ENCODE results near the gene LDLRAD4. TPM values are rescaled to one million over a fixed set of nuclear protein-coding genes. Genes with fewer than 3 reads are reported as not detected.

The LDLRAD4 gene
- total and polyA plus RNA-seq, 2 donors (not counting 1 experiment from before 2014, with no cell fraction given), result 13.9 to 35.7 TPM

DNA sequence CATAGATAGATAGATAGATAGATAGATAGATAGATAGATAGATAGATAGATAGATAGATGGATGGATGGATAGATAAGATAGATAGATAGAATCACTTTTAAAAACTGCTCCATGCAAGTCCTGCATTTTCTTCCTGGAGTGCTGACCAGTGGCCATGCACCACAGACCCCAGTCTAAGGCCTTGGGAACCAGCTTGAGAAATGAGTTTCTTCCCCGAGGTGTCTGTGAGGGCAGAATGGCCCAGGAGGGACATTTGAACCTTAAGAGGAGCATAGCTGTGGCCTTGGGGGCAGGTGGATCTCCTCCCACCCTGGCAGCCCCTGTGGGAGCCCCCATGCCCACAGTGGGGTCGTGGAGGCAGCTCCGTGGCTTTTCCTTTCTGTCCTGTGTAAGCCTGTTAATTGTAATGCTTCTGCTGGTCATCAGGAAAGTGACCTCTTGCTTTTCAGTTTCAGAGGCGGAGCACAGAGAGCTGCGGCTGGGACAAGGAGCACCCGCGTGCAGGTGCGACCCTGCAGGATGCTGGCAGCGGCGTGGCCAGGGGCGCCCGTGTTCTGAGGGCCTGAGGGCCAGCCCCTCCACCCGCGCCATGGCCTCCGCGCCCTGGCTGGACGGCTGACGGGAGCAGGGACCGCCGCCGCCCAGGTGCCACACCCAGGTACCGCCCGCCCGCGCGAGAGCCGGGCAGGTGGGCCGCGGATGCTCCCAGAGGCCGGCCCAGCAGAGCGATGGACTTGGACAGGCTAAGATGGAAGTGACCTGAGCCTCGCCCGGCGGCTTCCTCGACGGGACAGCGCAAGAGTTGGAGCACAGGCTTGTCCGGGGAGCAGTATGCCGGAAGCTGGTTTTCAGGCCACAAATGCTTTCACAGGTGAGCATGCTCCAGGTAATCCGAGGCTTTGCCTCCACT lies 168.6 kb downstream of the LDLRAD4 start:
- H3K9me3 Mint-ChIP-seq (ENCODE audit: insufficient read depth), result no peaks in the 10 kb centered on the region
- 96% methylated on average over 40 of the region's 40 CpGs for WGBS (ENCODE audit: insufficient coverage)
- no peaks in the 10 kb centered on the region for H3K27me3 Mint-ChIP-seq
- Histone ChIP-seq H3K9me3 (ENCODE audit: control extremely low read depth in 1 of 3, control insufficient read depth in 2 of 3, insufficient read depth in 1 of 3, low read length in 2 of 3) (no peaks in the 10 kb centered on the region), H3K9ac (ENCODE audit: low read length) (no peak overlapping the region), H4K20me1 (ENCODE audit: control insufficient read depth, insufficient read depth, low read length, poor library complexity, severe bottlenecking) (no peaks in the 10 kb centered on the region), H3K27ac (ENCODE audit: low read length in 2 of 2) (no peak overlapping the region), H3K36me3 (replicated peaks in 1 of 2; ENCODE audit: control extremely low read depth in 1 of 2, control insufficient read depth in 1 of 2, extremely low read depth in 1 of 2, insufficient read depth in 2 of 2, low read length in 1 of 2) (no peaks in the 10 kb centered on the region), H3K4me3 (ENCODE audit: control extremely low read depth in 1 of 5, extremely low read depth in 1 of 5, insufficient read depth in 1 of 5, low read depth in 2 of 5, low read length in 4 of 5) (no peak overlapping the region), H3K4me2 (replicated peaks; ENCODE audit: low read depth, low read length, poor library complexity, severe bottlenecking) (no peak overlapping the region), H3K27me3 (replicated peaks in 1 of 4; ENCODE audit: control extremely low read depth in 1 of 4, control insufficient read depth in 3 of 4, insufficient read depth in 4 of 4, low read length in 3 of 4) (no peaks in the 10 kb centered on the region), H3K79me2 (ENCODE audit: control insufficient read depth, insufficient read depth, low read length) (no peaks in the 10 kb centered on the region), H3K4me1 (ENCODE audit: control insufficient read depth in 2 of 2, insufficient read depth in 2 of 2, low read length in 2 of 2) (peaks cover 6 to 7% of the 10 kb centered on the region in 2 donors), H2AFZ (ENCODE audit: insufficient read depth, low read depth, low read length, poor library complexity, severe bottlenecking) (no peak overlapping the region)
- no peak for TF ChIP-seq EZH2 (IDR thresholded peaks at IDR 0.05; ENCODE audit: borderline replicate concordance, insufficient read depth, low read depth, low read length, poor library complexity, severe bottlenecking)
- DNase-seq, result no peak
- no peak overlapping the region for H3K4me3 Mint-ChIP-seq
- H3K27ac Mint-ChIP-seq, result no peak overlapping the region
- ChIA-PET POLR2A (no interaction called here), CTCF (no interaction called here)
- intact Hi-C loops (cut with micrococcal nuclease), result loop anchor here (10.0 kb wide), 1 partner anchor 148 kb away; no protein-coding TSS in a partner anchor
- peaks cover 11% of the 10 kb centered on the region for H3K4me1 Mint-ChIP-seq
- ATAC-seq (ENCODE audit: low read depth), result no peak

GRCh38 chr18:13387855-13388548 lies 169.4 kb downstream of the LDLRAD4 start:
- no peaks in the 10 kb centered on the region for H3K27me3 Mint-ChIP-seq
- H3K27ac Mint-ChIP-seq, result no peak overlapping the region
- WGBS (ENCODE audit: insufficient coverage), result 84% methylated on average over 10 of the region's 13 CpGs
- no peak overlapping the region for H3K4me2 ChIP-seq (replicated peaks; ENCODE audit: low read depth, low read length, poor library complexity, severe bottlenecking)
- H2AFZ ChIP-seq (ENCODE audit: insufficient read depth, low read depth, low read length, poor library complexity, severe bottlenecking), result no peak overlapping the region
- no peaks in the 10 kb centered on the region for H3K4me1 ChIP-seq (ENCODE audit: control insufficient read depth in 2 of 2, insufficient read depth in 2 of 2, low read length in 2 of 2)
- H3K9ac ChIP-seq (ENCODE audit: low read length), result no peak overlapping the region
- H3K79me2 ChIP-seq (ENCODE audit: control insufficient read depth, insufficient read depth, low read length), result no peaks in the 10 kb centered on the region
- ChIA-PET POLR2A (no interaction called here), CTCF (no interaction called here)
- no peak for ATAC-seq (ENCODE audit: low read depth)
- H3K27ac ChIP-seq (ENCODE audit: low read length in 2 of 2), result no peak overlapping the region
- no peaks in the 10 kb centered on the region for H3K27me3 ChIP-seq (replicated peaks in 1 of 4; ENCODE audit: control extremely low read depth in 1 of 4, control insufficient read depth in 3 of 4, insufficient read depth in 4 of 4, low read length in 3 of 4)
- TF ChIP-seq, protein P1, sequence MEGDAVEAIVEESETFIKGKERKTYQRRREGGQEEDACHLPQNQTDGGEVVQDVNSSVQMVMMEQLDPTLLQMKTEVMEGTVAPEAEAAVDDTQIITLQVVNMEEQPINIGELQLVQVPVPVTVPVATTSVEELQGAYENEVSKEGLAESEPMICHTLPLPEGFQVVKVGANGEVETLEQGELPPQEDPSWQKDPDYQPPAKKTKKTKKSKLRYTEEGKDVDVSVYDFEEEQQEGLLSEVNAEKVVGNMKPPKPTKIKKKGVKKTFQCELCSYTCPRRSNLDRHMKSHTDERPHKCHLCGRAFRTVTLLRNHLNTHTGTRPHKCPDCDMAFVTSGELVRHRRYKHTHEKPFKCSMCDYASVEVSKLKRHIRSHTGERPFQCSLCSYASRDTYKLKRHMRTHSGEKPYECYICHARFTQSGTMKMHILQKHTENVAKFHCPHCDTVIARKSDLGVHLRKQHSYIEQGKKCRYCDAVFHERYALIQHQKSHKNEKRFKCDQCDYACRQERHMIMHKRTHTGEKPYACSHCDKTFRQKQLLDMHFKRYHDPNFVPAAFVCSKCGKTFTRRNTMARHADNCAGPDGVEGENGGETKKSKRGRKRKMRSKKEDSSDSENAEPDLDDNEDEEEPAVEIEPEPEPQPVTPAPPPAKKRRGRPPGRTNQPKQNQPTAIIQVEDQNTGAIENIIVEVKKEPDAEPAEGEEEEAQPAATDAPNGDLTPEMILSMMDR (IDR thresholded peaks at IDR 0.05), result no peak
- TF ChIP-seq EZH2 (IDR thresholded peaks at IDR 0.05; ENCODE audit: borderline replicate concordance, insufficient read depth, low read depth, low read length, poor library complexity, severe bottlenecking), result no peak
- no peaks in the 10 kb centered on the region for H3K9me3 Mint-ChIP-seq (ENCODE audit: insufficient read depth)
- intact Hi-C loops (cut with micrococcal nuclease), result loop anchor here (10.0 kb wide), 1 partner anchor 147 kb away; no protein-coding TSS in a partner anchor
- H3K9me3 ChIP-seq (ENCODE audit: control extremely low read depth in 1 of 3, control insufficient read depth in 2 of 3, insufficient read depth in 1 of 3, low read length in 2 of 3), result no peaks in the 10 kb centered on the region
- H3K4me1 Mint-ChIP-seq, result peaks cover 3% of the 10 kb centered on the region
- no peak overlapping the region for H3K4me3 ChIP-seq (ENCODE audit: control extremely low read depth in 1 of 5, extremely low read depth in 1 of 5, insufficient read depth in 1 of 5, low read depth in 2 of 5, low read length in 4 of 5)
- H3K36me3 ChIP-seq (replicated peaks in 1 of 2; ENCODE audit: control extremely low read depth in 1 of 2, control insufficient read depth in 1 of 2, extremely low read depth in 1 of 2, insufficient read depth in 2 of 2, low read length in 1 of 2), result no peaks in the 10 kb centered on the region
- no peaks in the 10 kb centered on the region for H4K20me1 ChIP-seq (ENCODE audit: control insufficient read depth, insufficient read depth, low read length, poor library complexity, severe bottlenecking)
- no peak overlapping the region for H3K4me3 Mint-ChIP-seq
- no peak for DNase-seq
